H9 (cell line): ENCODE data around the gene NDE1. TPM values are rescaled to one million over a fixed set of nuclear protein-coding genes. Genes with fewer than 3 reads are reported as not detected.

Source experiments
- DNase-seq: peaks from one replicate; pipeline ENCODE4 v3.0.0-alpha.2; 2017
- H2AFZ ChIP-seq: one replicate; pipeline ENCODE4 v1.6.1; 2013; ENCODE audit warnings: mild to moderate bottlenecking, low read length, control low read depth, moderate library complexity
- H2AK5ac ChIP-seq: 2 replicates; pipeline ENCODE4 v1.6.1; 2013; ENCODE audit warnings: low read length, control low read depth, mixed read lengths; ENCODE audit not compliant: insufficient read length
- H2BK120ac ChIP-seq: one replicate; pipeline ENCODE4 v1.6.1; 2013; ENCODE audit warnings: low read depth, mild to moderate bottlenecking, low read length, control low read depth, inconsistent platforms; ENCODE audit not compliant: poor library complexity, severe bottlenecking
- H2BK12ac ChIP-seq: 2 replicates; pipeline ENCODE4 v1.6.1; 2013; ENCODE audit warnings: low read length, control low read depth, mixed read lengths, low read depth; ENCODE audit not compliant: insufficient read length
- H2BK15ac ChIP-seq: 2 replicates; pipeline ENCODE4 v1.6.1; 2013; ENCODE audit warnings: low read depth, low read length, control low read depth
- H2BK20ac ChIP-seq: one replicate; pipeline ENCODE4 v1.6.1; 2013; ENCODE audit warnings: low read depth, mild to moderate bottlenecking, low read length, control low read depth, inconsistent platforms; ENCODE audit not compliant: poor library complexity, severe bottlenecking
- H2BK5ac ChIP-seq: 2 replicates; pipeline ENCODE4 v1.6.1; 2013; ENCODE audit warnings: low read length, control low read depth, mixed read lengths; ENCODE audit not compliant: insufficient read length
- H3K14ac ChIP-seq: 2 replicates; pipeline ENCODE4 v1.6.1; 2013; ENCODE audit warnings: low read length, control low read depth; ENCODE audit not compliant: insufficient read depth
- H3K18ac ChIP-seq: 2 replicates; pipeline ENCODE4 v1.6.1; 2013; ENCODE audit warnings: low read depth, mild to moderate bottlenecking, mixed read lengths, low read length, control low read depth; ENCODE audit not compliant: insufficient read length
- H3K23ac ChIP-seq: 2 replicates; pipeline ENCODE4 v1.6.1; 2013; ENCODE audit warnings: low read length, control low read depth, mixed read lengths, low read depth; ENCODE audit not compliant: insufficient read length
- H3K23me2 ChIP-seq: 2 replicates; pipeline ENCODE4 v1.6.1; 2013; ENCODE audit warnings: low read depth, mild to moderate bottlenecking, mixed read lengths, low read length, control low read depth; ENCODE audit not compliant: insufficient read length, poor library complexity, severe bottlenecking
- H3K27ac ChIP-seq: 2 replicates; pipeline ENCODE4 v1.5.1; 2013; ENCODE audit warnings: low read length, control low read depth, mixed read lengths, low read depth; ENCODE audit not compliant: insufficient read length
- H3K27me3 ChIP-seq: 2 replicates; pipeline ENCODE4 v1.6.1; 2013; ENCODE audit warnings: low read length, control low read depth, inconsistent platforms; ENCODE audit not compliant: insufficient read depth
- H3K4ac ChIP-seq: 2 replicates; pipeline ENCODE4 v1.6.1; 2013; ENCODE audit warnings: low read depth, mild to moderate bottlenecking, control low read depth, inconsistent platforms, low read length, moderate library complexity
- H3K4me1 ChIP-seq: 2 replicates; pipeline ENCODE4 v1.6.1; 2013; ENCODE audit warnings: low read length, control low read depth, inconsistent platforms; ENCODE audit not compliant: insufficient read depth
- H3K4me2 ChIP-seq: 2 replicates; pipeline ENCODE4 v1.6.1; 2013; ENCODE audit warnings: low read length, control low read depth, mixed read lengths; ENCODE audit not compliant: insufficient read length, insufficient read depth
- H3K56ac ChIP-seq: 2 replicates; pipeline ENCODE4 v1.6.1; 2013; ENCODE audit warnings: low read depth, mild to moderate bottlenecking, mixed read lengths, low read length, control low read depth; ENCODE audit not compliant: insufficient read length
- H3K79me1 ChIP-seq: 2 replicates; pipeline ENCODE4 v1.6.1; 2013; ENCODE audit warnings: low read depth, mild to moderate bottlenecking, moderate library complexity, low read length, control low read depth, inconsistent platforms; ENCODE audit not compliant: insufficient read depth, poor library complexity, severe bottlenecking
- H3K79me2 ChIP-seq: 2 replicates; pipeline ENCODE4 v1.6.1; 2013; ENCODE audit warnings: low read length, control low read depth, inconsistent platforms; ENCODE audit not compliant: insufficient read depth
- H3K9ac ChIP-seq: 2 replicates; pipeline ENCODE4 v1.6.1; 2013; ENCODE audit warnings: low read length, control low read depth, mixed read lengths; ENCODE audit not compliant: insufficient read length; ENCODE audit errors: extremely low read depth
- H3K9me3 ChIP-seq: one replicate; pipeline ENCODE4 v1.6.1; 2013; ENCODE audit warnings: low read depth, low read length, inconsistent platforms; ENCODE audit not compliant: control insufficient read depth
- H3T11ph ChIP-seq: one replicate; pipeline ENCODE4 v1.6.1; 2013; ENCODE audit warnings: mild to moderate bottlenecking, low read length, control low read depth, inconsistent platforms
- H4K20me1 ChIP-seq: one replicate; pipeline ENCODE4 v1.6.1; 2013; ENCODE audit not compliant: control insufficient read depth, insufficient read length, insufficient read depth
- H4K5ac ChIP-seq: 2 replicates; pipeline ENCODE4 v1.6.1; 2013; ENCODE audit warnings: low read depth, mild to moderate bottlenecking, mixed read lengths, low read length, control low read depth; ENCODE audit not compliant: insufficient read length
- H4K8ac ChIP-seq: replicated peaks from 2 replicates; pipeline ENCODE4 v1.6.1; 2013; ENCODE audit warnings: low read length, control low read depth, mixed read lengths, low read depth; ENCODE audit not compliant: insufficient read length
- H4K91ac ChIP-seq: 2 replicates; pipeline ENCODE4 v1.6.1; 2013; ENCODE audit warnings: low read depth, mild to moderate bottlenecking, moderate library complexity, mixed read lengths, low read length, control low read depth; ENCODE audit not compliant: insufficient read length
- H3K27ac Mint-ChIP-seq, 3 experiments: 2 replicates in 2 of 3; 3 replicates in 1 of 3; pipeline ENCODE4 v1.8.0; 2020 to 2021; ENCODE audit warnings: mixed read lengths in 3 of 3, mild to moderate bottlenecking in 1 of 3, moderate library complexity in 1 of 3
- H3K27me3 Mint-ChIP-seq: 2 replicates; pipeline ENCODE4 v1.8.0; 2021; ENCODE audit warnings: low read depth, mild to moderate bottlenecking, moderate library complexity, mixed read lengths
- H3K36me3 Mint-ChIP-seq, 3 experiments: 2 replicates in 2 of 3; 3 replicates in 1 of 3; pipeline ENCODE4 v1.8.0; 2020 to 2021; ENCODE audit warnings: low read depth in 3 of 3, mixed read lengths in 3 of 3; ENCODE audit not compliant: insufficient read depth in 1 of 3
- H3K4me1 Mint-ChIP-seq, 2 experiments: 2 replicates each; pipeline ENCODE4 v1.8.0; 2020; ENCODE audit warnings: mixed read lengths in 2 of 2
- H3K4me3 Mint-ChIP-seq, 2 experiments: 2 replicates in 1 of 2; 3 replicates in 1 of 2; pipeline ENCODE4 v1.8.0; 2020 to 2021; ENCODE audit warnings: mild to moderate bottlenecking in 2 of 2, mixed read lengths in 2 of 2, moderate library complexity in 1 of 2
- H3K9me3 Mint-ChIP-seq, 2 experiments: 2 replicates in 1 of 2; 3 replicates in 1 of 2; pipeline ENCODE4 v1.8.0; 2020; ENCODE audit warnings: mild to moderate bottlenecking in 2 of 2, mixed read lengths in 2 of 2, moderate library complexity in 1 of 2
- CTCF ChIP-seq: fragments of 200-600 bp; sonication (generic); conservative IDR thresholded peaks from 3 replicates; pipeline ENCODE4 v1.8.0; 2021; ENCODE audit warnings: antibody characterized with exemption, mild to moderate bottlenecking
- WGBS: extraction: QIAGEN DNeasy Blood & Tissue Kit; methylation state at CpG from one replicate; pipeline ENCODE4 v1.1.7; 2013; ENCODE audit warnings: missing lambda C conversion rate, low lambda C conversion rate, mixed read lengths; ENCODE audit not compliant: insufficient read length; ENCODE audit errors: extremely low coverage; 5-methylcytosine and 5-hydroxymethylcytosine counted together
- total RNA-seq: library from RNA; stranded (reverse); gene quantifications from 2 replicates; pipeline ENCODE4 v1.2.1, GENCODE V29; 2021

Gene NDE1
- total RNA-seq, 1 experiment from 2014 or later = 49.6 TPM

- no peaks in the 10 kb centered on the region for H3K79me2 ChIP-seq
- H3K36me3 Mint-ChIP-seq = peaks cover 0 to under 1% (median 0%) of the 10 kb centered on the region in 3 experiments; a peak in 1 of 7 replicates
- no peaks in the 10 kb centered on the region for H3K79me1 ChIP-seq
- no peak overlapping the region for H3K23ac ChIP-seq
- H2BK20ac ChIP-seq = no peak overlapping the region
- no peak overlapping the region for H2AFZ ChIP-seq
- H3K9me3 ChIP-seq = no peaks in the 10 kb centered on the region
- no peaks in the 10 kb centered on the region for H3K4me1 ChIP-seq
- no peak overlapping the region for H3K4me3 Mint-ChIP-seq
- H3K27me3 ChIP-seq = no peaks in the 10 kb centered on the region
- H4K91ac ChIP-seq = no peak overlapping the region
- peak overlapping the region in 1 of 3 experiments; percentile 44; a peak in 1 of 7 replicates for H3K27ac Mint-ChIP-seq
- H2BK12ac ChIP-seq = no peak overlapping the region
- H3K18ac ChIP-seq = no peak overlapping the region
- no peak for TF ChIP-seq CTCF
- H3K56ac ChIP-seq = no peak overlapping the region
- no peak overlapping the region for H3K14ac ChIP-seq
- H3K9me3 Mint-ChIP-seq = no peaks in the 10 kb centered on the region
- H3K23me2 ChIP-seq = no peaks in the 10 kb centered on the region
- H2BK15ac ChIP-seq = no peak overlapping the region
- no peak overlapping the region for H3T11ph ChIP-seq
- H3K27me3 Mint-ChIP-seq = no peaks in the 10 kb centered on the region; the same call in 1 of the 2 replicates
- H4K5ac ChIP-seq = no peak overlapping the region
- DNase-seq = no peak
- no peak overlapping the region for H3K27ac ChIP-seq
- no peak overlapping the region for H3K9ac ChIP-seq
- no peak overlapping the region for H4K8ac ChIP-seq
- no peak overlapping the region for H3K4me2 ChIP-seq
- no peaks in the 10 kb centered on the region for H4K20me1 ChIP-seq
- H3K4me1 Mint-ChIP-seq = peaks cover 2 to 7% of the 10 kb centered on the region in 2 experiments; a peak in 3 of 4 replicates
- H2BK120ac ChIP-seq = no peak overlapping the region
- H2AK5ac ChIP-seq = no peak overlapping the region
- no peak overlapping the region for H3K4ac ChIP-seq
- no CpG with 5 or more reads among the region's 12 CpGs for WGBS
- no peak overlapping the region for H2BK5ac ChIP-seq
Measured at GRCh38 chr16:15708096-15708495, 58.1 kb downstream of the NDE1 start.
